ENCODE data around the gene LDLRAD4. TPM values are rescaled to one million over a fixed set of nuclear protein-coding genes. Genes with fewer than 3 reads are reported as not detected.

Gene LDLRAD4
- total and polyA plus RNA-seq, 8 donors, result 2.0 to 47.9 (median 9.0) TPM

- WGBS, 5 donors, result 88 to 92% (median 91%) methylated on average over 15 of the region's 15 CpGs
- DNase-seq, result no peak
- peak overlapping the region in 2 of 4 donors; percentile 40 to 43 for H3K4me3 ChIP-seq
These were observed 423.9 kb downstream of the LDLRAD4 start for GRCh38 chr18:13642440-13642827.

DNA sequence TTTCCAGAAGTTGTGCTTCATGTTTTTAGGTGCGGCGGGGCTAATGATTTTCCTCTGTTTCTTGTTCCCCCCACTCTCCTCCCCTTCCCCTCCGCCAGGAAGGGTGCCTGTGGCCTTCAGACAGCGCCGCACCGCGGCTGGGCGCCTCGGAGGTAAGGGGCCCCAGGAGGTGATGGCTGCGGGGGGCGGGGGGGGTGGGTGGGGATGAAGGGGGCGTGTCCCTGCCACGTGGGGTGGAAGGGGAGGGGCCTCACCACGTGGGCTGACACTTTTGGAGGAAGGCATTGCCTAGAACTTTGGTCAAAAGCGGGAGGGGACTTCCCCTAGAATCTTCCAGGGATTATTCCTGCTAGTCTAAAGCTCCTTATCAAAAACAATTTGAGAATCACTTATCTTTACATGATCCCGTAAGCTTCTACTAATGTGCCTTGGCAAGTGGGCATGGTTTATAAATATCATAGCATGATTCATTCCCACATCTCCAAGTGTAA is 424.7 kb downstream of the LDLRAD4 start:
- H3K4me1 ChIP-seq, result peaks cover 0 to 16% (median 10%) of the 10 kb centered on the region in 4 donors
- H3K27ac ChIP-seq, result no peak overlapping the region
- 78 to 87% (median 81%) methylated on average over 13 to 16 of the region's 16 CpGs for WGBS, 5 donors
- TF ChIP-seq, protein P1, sequence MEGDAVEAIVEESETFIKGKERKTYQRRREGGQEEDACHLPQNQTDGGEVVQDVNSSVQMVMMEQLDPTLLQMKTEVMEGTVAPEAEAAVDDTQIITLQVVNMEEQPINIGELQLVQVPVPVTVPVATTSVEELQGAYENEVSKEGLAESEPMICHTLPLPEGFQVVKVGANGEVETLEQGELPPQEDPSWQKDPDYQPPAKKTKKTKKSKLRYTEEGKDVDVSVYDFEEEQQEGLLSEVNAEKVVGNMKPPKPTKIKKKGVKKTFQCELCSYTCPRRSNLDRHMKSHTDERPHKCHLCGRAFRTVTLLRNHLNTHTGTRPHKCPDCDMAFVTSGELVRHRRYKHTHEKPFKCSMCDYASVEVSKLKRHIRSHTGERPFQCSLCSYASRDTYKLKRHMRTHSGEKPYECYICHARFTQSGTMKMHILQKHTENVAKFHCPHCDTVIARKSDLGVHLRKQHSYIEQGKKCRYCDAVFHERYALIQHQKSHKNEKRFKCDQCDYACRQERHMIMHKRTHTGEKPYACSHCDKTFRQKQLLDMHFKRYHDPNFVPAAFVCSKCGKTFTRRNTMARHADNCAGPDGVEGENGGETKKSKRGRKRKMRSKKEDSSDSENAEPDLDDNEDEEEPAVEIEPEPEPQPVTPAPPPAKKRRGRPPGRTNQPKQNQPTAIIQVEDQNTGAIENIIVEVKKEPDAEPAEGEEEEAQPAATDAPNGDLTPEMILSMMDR (IDR thresholded peaks at IDR 0.05), result no peak
- TF ChIP-seq POLR2A (IDR thresholded peaks at IDR 0.05) (no peak), EP300 (IDR thresholded peaks at IDR 0.05) (no peak), POLR2AphosphoS5 (IDR thresholded peaks at IDR 0.05) (no peak)
- no peak overlapping the region for H3K4me3 ChIP-seq
- H3K27me3 ChIP-seq, result peaks cover 0 to 22% (median 12%) of the 10 kb centered on the region in 3 donors
- peaks cover 3 to 20% (median 17%) of the 10 kb centered on the region in 4 donors for H3K36me3 ChIP-seq
- intact Hi-C loops (cut with DNase I; ENCODE audit: low total_unique reads), result no loop called here
- no peak for DNase-seq
- H3K9me3 ChIP-seq, result no peaks in the 10 kb centered on the region

More at GRCh38 chr18:13642440-13642827, 423.9 kb downstream of the LDLRAD4 start:
- TF ChIP-seq POLR2A (IDR thresholded peaks at IDR 0.05), result no peak
- TF ChIP-seq, protein P1 (IDR thresholded peaks at IDR 0.05), result no peak
- no peak for TF ChIP-seq POLR2AphosphoS5 (IDR thresholded peaks at IDR 0.05)
- no peak for TF ChIP-seq EP300 (IDR thresholded peaks at IDR 0.05)
- Histone ChIP-seq H3K36me3 (peaks cover 3 to 16% (median 14%) of the 10 kb centered on the region in 4 donors), H3K4me1 (peaks cover 0 to 16% (median 10%) of the 10 kb centered on the region in 4 donors), H3K27ac (peak overlapping the region in 3 of 5 donors; percentile 72 to 74 (median 72)), H3K27me3 (peaks cover 0 to 22% (median 12%) of the 10 kb centered on the region in 3 donors), H3K9me3 (no peaks in the 10 kb centered on the region)
- intact Hi-C loops (cut with DNase I; ENCODE audit: low total_unique reads), result no loop called here

GRCh38 chr18:13645093-13645492 is 426.5 kb downstream of the LDLRAD4 start:
- Histone ChIP-seq H3K27me3 (peaks cover 0 to 22% (median 12%) of the 10 kb centered on the region in 3 donors), H3K9me3 (no peaks in the 10 kb centered on the region), H3K4me1 (peaks cover 0 to 16% (median 10%) of the 10 kb centered on the region in 4 donors), H3K36me3 (peaks cover 3 to 20% (median 17%) of the 10 kb centered on the region in 4 donors), H3K27ac (no peak overlapping the region), H3K4me3 (no peak overlapping the region)
- no peak for DNase-seq
- 93 to 96% (median 95%) methylated on average over 13 to 16 of the region's 16 CpGs for WGBS, 5 donors
- no peak for TF ChIP-seq POLR2A (IDR thresholded peaks at IDR 0.05)
- TF ChIP-seq POLR2AphosphoS5 (IDR thresholded peaks at IDR 0.05), result no peak
- TF ChIP-seq, protein P1 (IDR thresholded peaks at IDR 0.05), result no peak
- no peak for TF ChIP-seq EP300 (IDR thresholded peaks at IDR 0.05)
- intact Hi-C loops (cut with DNase I; ENCODE audit: low total_unique reads), result no loop called here

- Histone ChIP-seq H3K4me1 (peaks cover 0 to 7% (median 5%) of the 10 kb centered on the region in 4 donors), H3K27me3 (peaks cover 0 to 10% (median 9%) of the 10 kb centered on the region in 3 donors), H3K27ac (no peak overlapping the region), H3K9me3 (no peaks in the 10 kb centered on the region), H3K4me3 (no peak overlapping the region), H3K36me3 (peaks cover 3 to 20% (median 17%) of the 10 kb centered on the region in 4 donors)
- no peak for TF ChIP-seq POLR2AphosphoS5 (IDR thresholded peaks at IDR 0.05)
- TF ChIP-seq, protein P1 (IDR thresholded peaks at IDR 0.05), result no peak
- no peak for TF ChIP-seq EP300 (IDR thresholded peaks at IDR 0.05)
- no peak for TF ChIP-seq POLR2A (IDR thresholded peaks at IDR 0.05)
- intact Hi-C loops (cut with DNase I; ENCODE audit: low total_unique reads), result no loop called here
- 68 to 80% (median 73%) methylated on average over 4 of the region's 4 CpGs for WGBS, 5 donors
- no peak for DNase-seq
These were observed 428.1 kb downstream of the LDLRAD4 start for GRCh38 chr18:13646633-13647032.

Measured in stomach (tissue), 9 donors.